ENCODE data around the gene CIITA.

DNA sequence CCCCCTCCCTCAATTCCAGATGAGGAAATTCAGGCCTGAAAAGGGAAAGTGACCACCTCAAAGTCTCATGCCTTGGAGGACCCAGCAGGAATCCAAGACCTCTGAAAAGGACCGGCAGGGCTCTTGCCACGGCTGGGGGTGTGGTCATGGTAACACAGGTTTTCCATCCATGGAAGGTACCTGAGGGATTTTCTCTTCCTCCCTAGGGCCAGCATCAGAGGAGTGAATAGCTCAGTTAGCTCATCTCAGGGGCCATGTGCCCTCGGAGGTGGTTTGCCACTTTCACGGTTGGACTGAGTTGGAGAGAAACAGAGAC, 1.3 kb downstream of the CIITA start:
- TF ChIP-seq, protein P1, sequence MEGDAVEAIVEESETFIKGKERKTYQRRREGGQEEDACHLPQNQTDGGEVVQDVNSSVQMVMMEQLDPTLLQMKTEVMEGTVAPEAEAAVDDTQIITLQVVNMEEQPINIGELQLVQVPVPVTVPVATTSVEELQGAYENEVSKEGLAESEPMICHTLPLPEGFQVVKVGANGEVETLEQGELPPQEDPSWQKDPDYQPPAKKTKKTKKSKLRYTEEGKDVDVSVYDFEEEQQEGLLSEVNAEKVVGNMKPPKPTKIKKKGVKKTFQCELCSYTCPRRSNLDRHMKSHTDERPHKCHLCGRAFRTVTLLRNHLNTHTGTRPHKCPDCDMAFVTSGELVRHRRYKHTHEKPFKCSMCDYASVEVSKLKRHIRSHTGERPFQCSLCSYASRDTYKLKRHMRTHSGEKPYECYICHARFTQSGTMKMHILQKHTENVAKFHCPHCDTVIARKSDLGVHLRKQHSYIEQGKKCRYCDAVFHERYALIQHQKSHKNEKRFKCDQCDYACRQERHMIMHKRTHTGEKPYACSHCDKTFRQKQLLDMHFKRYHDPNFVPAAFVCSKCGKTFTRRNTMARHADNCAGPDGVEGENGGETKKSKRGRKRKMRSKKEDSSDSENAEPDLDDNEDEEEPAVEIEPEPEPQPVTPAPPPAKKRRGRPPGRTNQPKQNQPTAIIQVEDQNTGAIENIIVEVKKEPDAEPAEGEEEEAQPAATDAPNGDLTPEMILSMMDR (optimal IDR thresholded peaks at IDR 0.05 in 1 of 3, IDR thresholded peaks at IDR 0.05 in 1 of 3, conservative IDR thresholded peaks at IDR 0.05 in 1 of 3; ENCODE audit: extremely low read depth in 1 of 3, insufficient read depth in 2 of 3, low read length in 3 of 3): no peak
- TF ChIP-seq EZH2 (IDR thresholded peaks at IDR 0.05; ENCODE audit: low read length): no peak

Data from keratinocyte (primary cell).